GM19452 (cell line): Measurements from ENCODE around the gene STK4.
"Not testable (repeated sequence)": the region's sequence is repeated elsewhere in the genome, so short reads cannot be mapped to it uniquely, and the experiment has no call there.

Experiments
- ATAC-seq: cut with Tn5 transposase; IDR thresholded peaks from one replicate; pipeline ENCODE4 v1.9.1; 2021; ENCODE audit not compliant: unreplicated experiment

STK4 gene

GRCh38 chr20:45021631-45022030, 55.3 kb downstream of the STK4 start:
- ATAC-seq: no peak

DNA sequence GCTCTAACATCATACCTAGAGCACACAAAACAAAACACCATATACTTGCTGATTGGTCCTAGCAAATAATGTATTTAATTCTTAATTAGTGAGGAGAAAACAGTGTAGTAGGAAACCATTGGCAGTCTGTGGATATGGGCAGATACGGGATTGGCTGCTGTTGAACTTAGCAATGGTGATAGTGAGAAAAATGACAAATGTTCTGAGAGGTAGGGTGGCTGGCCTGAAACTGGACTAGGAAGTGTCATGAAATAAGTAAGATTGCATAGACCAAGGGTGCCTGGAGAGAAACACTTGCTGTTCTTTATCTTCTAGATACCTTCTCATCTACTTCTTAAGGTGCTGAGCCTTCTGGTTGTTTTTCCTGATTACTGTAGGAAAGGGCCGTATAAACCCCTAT, 56.8 kb downstream of the STK4 start:
- not testable (repeated sequence) for ATAC-seq

GRCh38 chr20:45028424-45029136, 62.3 kb downstream of the STK4 start:
- ATAC-seq: no peak

DNA sequence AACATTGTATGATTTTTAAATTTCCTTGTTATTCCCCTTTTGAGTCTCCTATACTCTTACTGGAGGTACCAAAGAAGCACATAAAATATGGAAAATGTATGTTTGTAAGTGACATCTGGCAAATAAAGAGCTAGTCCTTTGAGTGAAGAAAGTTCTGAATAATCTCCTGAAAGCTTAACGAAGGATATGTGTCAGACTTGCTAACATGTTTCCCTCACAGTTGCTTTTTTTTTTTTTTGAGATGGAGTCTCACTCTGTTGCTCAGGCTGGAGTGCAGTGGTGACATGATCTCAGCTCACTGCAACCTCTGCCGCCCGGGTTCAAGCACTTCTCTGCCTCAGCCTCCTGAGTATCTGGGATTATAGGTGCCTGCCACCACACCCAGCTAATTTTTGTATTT, 63.6 kb downstream of the STK4 start:
- ATAC-seq: no peak

DNA sequence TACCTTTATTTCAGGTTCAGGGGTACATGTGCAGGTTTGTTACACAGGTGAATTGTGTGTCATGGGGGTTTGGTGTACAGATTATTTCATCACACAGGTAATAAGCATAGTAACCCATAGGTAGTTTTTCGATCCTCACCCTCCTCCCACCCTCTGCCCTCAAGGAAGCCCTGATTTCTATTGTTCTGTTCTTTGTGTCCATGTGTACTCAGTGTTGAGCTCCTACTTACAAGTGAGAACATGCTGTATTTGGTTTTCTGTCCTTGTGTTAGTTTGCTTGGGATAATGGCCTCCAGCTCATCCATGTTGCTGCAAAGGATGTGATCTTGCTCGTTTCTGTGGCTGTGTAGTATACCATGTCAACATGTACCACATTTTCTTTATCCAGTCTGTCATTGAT, 66.0 kb downstream of the STK4 start:
- ATAC-seq: no peak

DNA sequence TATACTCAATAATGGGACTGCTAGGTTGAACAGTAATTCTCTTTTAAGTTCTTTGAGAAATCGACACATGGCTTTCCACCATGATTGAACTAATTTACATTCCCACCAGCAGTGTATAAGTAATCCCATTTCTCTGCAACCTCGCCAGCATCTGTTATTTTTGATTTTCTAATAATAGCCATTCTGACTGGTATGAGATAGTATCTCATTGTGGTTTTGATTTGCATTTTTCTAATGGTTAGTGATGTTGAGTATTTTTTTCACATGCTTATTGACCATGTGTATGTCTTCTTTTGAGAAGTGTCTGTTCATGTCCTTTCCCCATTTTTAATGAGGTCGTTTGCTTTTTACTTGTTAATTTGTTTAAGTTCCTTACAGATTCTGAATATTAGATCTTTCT, 66.5 kb downstream of the STK4 start:
- no peak for ATAC-seq

DNA sequence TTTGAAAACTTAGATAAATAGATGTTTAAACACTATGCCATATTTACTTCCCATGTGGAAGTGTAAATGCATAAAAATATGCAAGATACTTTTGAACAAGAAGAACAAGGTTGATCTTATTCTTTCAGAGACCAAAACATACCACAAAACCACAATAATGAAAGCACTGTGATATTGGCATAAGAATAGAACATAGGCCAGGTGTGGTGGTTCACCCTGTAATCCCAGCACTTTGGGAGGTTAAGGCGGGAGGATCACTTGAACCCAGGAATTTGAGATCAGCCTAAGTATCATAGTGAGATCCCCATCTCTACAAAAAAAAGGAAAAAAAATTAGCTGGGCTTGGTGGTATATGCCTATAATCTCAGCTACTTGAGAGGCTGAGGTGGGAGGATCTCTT, 68.1 kb downstream of the STK4 start:
- ATAC-seq: no peak

- no peak for ATAC-seq
Observed at GRCh38 chr20:45036044-45036755, 69.9 kb downstream of the STK4 start.

DNA sequence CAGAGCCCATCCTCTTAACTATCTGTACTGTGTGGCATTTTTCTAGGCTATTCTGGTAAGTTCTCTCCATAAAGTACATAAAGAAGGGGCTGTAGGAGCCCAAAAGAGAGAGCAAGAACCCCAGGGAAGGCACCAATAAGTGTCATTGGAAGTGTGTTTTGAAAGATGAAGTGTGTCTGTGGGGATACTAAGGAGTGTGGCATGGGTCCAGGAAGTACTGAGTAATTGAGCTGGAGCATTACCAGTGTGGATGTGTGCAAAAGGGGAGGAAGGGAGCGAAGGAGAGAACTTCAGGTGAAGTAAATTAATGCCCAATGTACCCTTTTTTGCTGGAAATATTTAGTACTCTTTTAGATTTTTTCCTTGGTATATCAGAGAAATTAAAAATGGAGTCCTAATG, 70.7 kb downstream of the STK4 start:
- no peak for ATAC-seq

- ATAC-seq: no peak
Observed at GRCh38 chr20:45037635-45038034, 71.3 kb downstream of the STK4 start.

DNA sequence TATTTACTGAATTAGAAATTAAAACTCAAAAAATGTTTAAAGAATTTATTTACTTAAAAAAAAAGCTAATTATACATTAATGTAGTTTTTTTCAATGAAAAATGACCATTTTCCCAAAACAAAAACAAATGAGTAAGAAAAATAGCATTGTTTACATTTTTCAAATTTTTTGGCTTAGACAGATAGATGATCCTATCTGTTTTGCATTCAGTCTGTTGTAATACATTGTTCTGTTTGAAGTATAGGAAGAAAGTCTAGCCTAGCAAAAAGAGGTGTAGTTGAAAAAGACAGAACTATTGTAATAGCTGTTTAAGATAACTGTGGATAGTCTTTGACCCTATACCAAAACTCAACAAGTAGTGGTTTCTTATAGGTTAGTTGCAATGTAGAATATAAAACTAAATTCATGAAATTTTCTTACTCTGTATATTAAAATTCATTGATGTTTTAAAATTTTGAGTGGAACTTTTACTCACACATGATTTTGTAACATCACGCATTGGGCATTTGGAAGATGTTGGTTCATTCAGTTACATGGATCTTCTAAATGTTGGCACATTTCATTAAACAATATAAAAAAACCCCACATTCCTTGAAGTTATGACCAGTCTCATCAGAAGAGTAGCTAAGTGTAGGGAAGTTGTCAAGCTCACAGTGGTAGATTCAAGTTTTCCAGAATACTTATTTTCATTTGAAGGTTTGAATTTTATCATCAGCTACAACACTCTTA, 72.6 kb downstream of the STK4 start:
- ATAC-seq: no peak

- ATAC-seq: no peak
Observed at GRCh38 chr20:45039475-45039820, 73.1 kb downstream of the STK4 start.

- no peak for ATAC-seq
Observed at GRCh38 chr20:45041464-45042337, 75.4 kb downstream of the STK4 start.

DNA sequence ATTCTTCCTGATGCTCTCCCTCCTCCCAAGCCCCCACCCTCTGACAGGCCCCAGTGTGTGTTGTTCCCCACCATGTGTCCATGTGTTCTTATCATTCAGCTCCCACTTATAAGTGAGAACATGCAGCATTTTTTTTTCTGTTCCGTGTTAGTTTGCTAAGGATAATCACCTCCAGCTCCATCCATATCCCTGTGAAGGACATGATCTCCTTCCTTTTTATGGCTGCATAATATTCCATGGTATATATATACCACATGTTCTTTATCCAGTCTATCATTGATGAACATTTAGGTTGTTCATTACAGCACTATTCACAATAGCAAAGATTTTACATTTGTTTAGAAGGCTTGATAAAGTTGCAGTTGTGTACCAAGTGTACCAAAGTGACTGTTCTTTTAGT, 76.7 kb downstream of the STK4 start:
- ATAC-seq: no peak

- no peak for ATAC-seq
Observed at GRCh38 chr20:45044084-45044573, 77.8 kb downstream of the STK4 start.

DNA sequence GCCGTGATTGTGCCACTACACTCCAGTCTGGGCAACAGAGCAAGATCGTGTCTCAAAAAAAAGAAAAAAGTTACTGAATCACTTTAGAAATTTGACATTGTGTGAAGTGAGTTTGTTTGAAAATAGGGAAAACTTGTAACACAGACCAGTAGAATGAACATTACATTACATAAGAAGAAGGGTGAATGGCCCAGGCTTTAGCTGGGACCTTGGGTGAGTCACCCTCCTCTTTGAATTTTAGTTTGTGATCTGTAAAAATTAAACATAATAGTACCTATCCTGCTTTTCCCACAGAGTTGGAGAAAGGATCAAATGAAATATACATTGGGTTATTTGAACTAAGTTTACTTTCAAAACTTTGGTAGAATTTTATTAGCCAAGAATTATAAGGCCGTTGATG, 78.3 kb downstream of the STK4 start:
- no peak for ATAC-seq

- ATAC-seq: no peak
Observed at GRCh38 chr20:45047581-45048119, 81.3 kb downstream of the STK4 start.

- no peak for ATAC-seq
Observed at GRCh38 chr20:45049438-45049837, 83.1 kb downstream of the STK4 start.

- ATAC-seq: no peak
Observed at GRCh38 chr20:45049904-45050471, 83.7 kb downstream of the STK4 start.
